Progenitor cell of endocrine pancreas (in vitro differentiated cells): Measurements from ENCODE around the gene CEACAM18. TPM values are rescaled to one million over a fixed set of nuclear protein-coding genes. Genes with fewer than 3 reads are reported as not detected.
"Not testable (repeated sequence)": the region's sequence is repeated elsewhere in the genome, so short reads cannot be mapped to it uniquely, and the experiment has no call there.

ENCODE experiments used
- DNase-seq: peaks from one replicate; pipeline ENCODE4 v3.0.0; 2021; ENCODE audit warnings: low spot score; ENCODE audit not compliant: unreplicated experiment
- H3K27ac Mint-ChIP-seq: 2 replicates; pipeline ENCODE4 v1.8.0; 2021; ENCODE audit warnings: mild to moderate bottlenecking, moderate library complexity, mixed read lengths
- H3K27me3 Mint-ChIP-seq: 2 replicates; pipeline ENCODE4 v1.8.0; 2021; ENCODE audit warnings: mixed read lengths
- H3K36me3 Mint-ChIP-seq: 2 replicates; pipeline ENCODE4 v1.8.0; 2022; ENCODE audit warnings: mixed read lengths; ENCODE audit not compliant: insufficient read depth
- H3K4me1 Mint-ChIP-seq: 2 replicates; pipeline ENCODE4 v1.8.0; 2021; ENCODE audit warnings: low read depth, mixed read lengths
- H3K4me3 Mint-ChIP-seq: 2 replicates; pipeline ENCODE4 v1.8.0; 2021; ENCODE audit warnings: low read depth, mild to moderate bottlenecking, moderate library complexity, mixed read lengths
- H3K9me3 Mint-ChIP-seq: 2 replicates; pipeline ENCODE4 v1.8.0; 2021; ENCODE audit warnings: low read depth, mixed read lengths
- CTCF ChIP-seq: fragments of 200-600 bp; sonication (generic); IDR thresholded peaks from one replicate; pipeline ENCODE4 v1.5.0; 2021; ENCODE audit warnings: antibody characterized with exemption, mild to moderate bottlenecking; ENCODE audit not compliant: unreplicated experiment
- total RNA-seq: library from RNA; stranded (reverse); gene quantifications from 2 replicates; pipeline ENCODE4 v1.2.1, GENCODE V29; 2021

CEACAM18 gene
- total RNA-seq, 1 donor from 2014 or later = not detected

- no peak overlapping the region for H3K27ac Mint-ChIP-seq
- no peak overlapping the region for H3K4me3 Mint-ChIP-seq
- peaks cover 62% of the 10 kb centered on the region for H3K27me3 Mint-ChIP-seq
- no peaks in the 10 kb centered on the region for H3K9me3 Mint-ChIP-seq
- DNase-seq = no peak
- no peaks in the 10 kb centered on the region for H3K36me3 Mint-ChIP-seq
- H3K4me1 Mint-ChIP-seq = no peaks in the 10 kb centered on the region
- peak; percentile 27 for TF ChIP-seq CTCF
Measured at GRCh38 chr19:51439021-51439465, 39.3 kb upstream of the CEACAM18 start.

- Mint-ChIP-seq H3K27me3 (peaks cover 63% of the 10 kb centered on the region), H3K36me3 (no peaks in the 10 kb centered on the region), H3K9me3 (no peaks in the 10 kb centered on the region), H3K4me1 (no peaks in the 10 kb centered on the region), H3K4me3 (no peak overlapping the region), H3K27ac (no peak overlapping the region)
- no peak for TF ChIP-seq CTCF
- DNase-seq = no peak
Measured at GRCh38 chr19:51440052-51440451, 38.3 kb upstream of the CEACAM18 start.

- no peaks in the 10 kb centered on the region for H3K36me3 Mint-ChIP-seq
- no peak for TF ChIP-seq CTCF
- H3K9me3 Mint-ChIP-seq = no peaks in the 10 kb centered on the region
- no peak overlapping the region for H3K27ac Mint-ChIP-seq
- H3K4me1 Mint-ChIP-seq = no peaks in the 10 kb centered on the region
- H3K4me3 Mint-ChIP-seq = no peak overlapping the region
- no peak for DNase-seq
- H3K27me3 Mint-ChIP-seq = peaks cover 61% of the 10 kb centered on the region
Measured at GRCh38 chr19:51440846-51441409, 37.4 kb upstream of the CEACAM18 start.

GRCh38 chr19:51441410-51442390 is 36.6 kb upstream of the CEACAM18 start:
- Mint-ChIP-seq H3K27me3 (peaks cover 53% of the 10 kb centered on the region), H3K4me3 (no peak overlapping the region), H3K9me3 (no peaks in the 10 kb centered on the region), H3K4me1 (no peaks in the 10 kb centered on the region), H3K36me3 (no peaks in the 10 kb centered on the region), H3K27ac (no peak overlapping the region)
- TF ChIP-seq CTCF = no peak
- DNase-seq = no peak

GRCh38 chr19:51447510-51447909 is 30.8 kb upstream of the CEACAM18 start:
- not testable (repeated sequence) for H3K9me3 Mint-ChIP-seq, H3K4me3 Mint-ChIP-seq, H3K4me1 Mint-ChIP-seq, H3K36me3 Mint-ChIP-seq, DNase-seq, H3K27ac Mint-ChIP-seq
- peaks cover 29% of the 10 kb centered on the region for H3K27me3 Mint-ChIP-seq
